ENCODE results near the gene FUS. TPM values are rescaled to one million over a fixed set of nuclear protein-coding genes. Genes with fewer than 3 reads are reported as not detected.

Gene FUS
- total and polyA plus RNA-seq, 2 of the 8 experiments (the other 6 are each of a cell fraction or from before 2014, with no cell fraction given) = 484 to 685 TPM

- Histone ChIP-seq H3K4ac (replicated peaks; ENCODE audit: insufficient read length, low read depth, low read length) (no peak overlapping the region), H2BK15ac (ENCODE audit: low read length) (no peak overlapping the region)
- CTCF ChIA-PET (ENCODE audit: partially characterized antibody) = interaction anchor here (4.1 kb wide), 1 partner anchor 12 kb away, joined by 10 read pairs; the partner anchor contains the start of gene PYDC1
Measured at GRCh38 chr16:31204871-31205666, 25.1 kb downstream of the FUS start.

More at GRCh38 chr16:31204871-31205666, 25.1 kb downstream of the FUS start:
- no peaks in the 10 kb centered on the region for H3K79me2 ChIP-seq (ENCODE audit: control insufficient read depth in 1 of 2, insufficient read depth in 2 of 2, low read length in 2 of 2)
- POLR2A ChIA-PET (ENCODE audit: partially characterized antibody) = interaction anchor here (16.2 to 24.0 kb wide), 4 partner anchors 4 to 27 kb away, joined by 272 to 430 read pairs (median 418); partner anchors contain the start of genes FUS, PYCARD, PYDC1 and TRIM72
- H3K56ac ChIP-seq (replicated peaks; ENCODE audit: insufficient read length, low read depth, low read length) = no peak overlapping the region
- H2BK12ac ChIP-seq (ENCODE audit: low read depth, low read length) = no peak overlapping the region
- H3K14ac ChIP-seq (ENCODE audit: insufficient read length) = no peak overlapping the region
- WGBS, 2 experiments (ENCODE audit: extremely low coverage in 1 of 2, insufficient coverage in 1 of 2, insufficient read length in 1 of 2, insufficient replicate concordance in 2 of 2, low coverage in 1 of 2, low lambda C conversion rate in 2 of 2, missing lambda C conversion rate in 1 of 2) = 93% methylated on average over 9 of the region's 9 CpGs; no CpG with 5 or more reads in 1 of the 2 experiments
- H3K4me1 ChIP-seq (replicated peaks in 1 of 4; ENCODE audit: control insufficient read depth in 3 of 4, insufficient read depth in 4 of 4, low read length in 3 of 4) = peaks cover 0 to 7% (median 4%) of the 10 kb centered on the region in 4 experiments; a peak in 5 of 7 replicates
- peaks cover 2 to 3% of the 10 kb centered on the region in 2 experiments for H4K20me1 ChIP-seq (replicated peaks in 1 of 2; ENCODE audit: control insufficient read depth in 1 of 2, insufficient read depth in 2 of 2, low read length in 2 of 2)
- H2AFZ ChIP-seq (ENCODE audit: low read length) = no peak overlapping the region
- H3K23me2 ChIP-seq (ENCODE audit: low read depth, low read length) = peaks cover 15% of the 10 kb centered on the region; the same call in 1 of the 2 replicates
- no peak overlapping the region for H3K4me2 ChIP-seq (ENCODE audit: insufficient read depth in 1 of 2, low read depth in 2 of 2, low read length in 2 of 2)
- no peak overlapping the region for H3K9ac ChIP-seq (replicated peaks in 1 of 4; ENCODE audit: extremely low read depth in 1 of 4, low read depth in 3 of 4, low read length in 3 of 4)
- H2BK5ac ChIP-seq (ENCODE audit: low read depth, low read length) = no peak overlapping the region
- H4K8ac ChIP-seq (ENCODE audit: extremely low read depth, insufficient read depth, low read length) = no peak overlapping the region; the same call in 1 of the 2 replicates
- DNase-seq (ENCODE audit: low read depth in 1 of 2, low spot score in 2 of 2) = no peak
- no peak overlapping the region for H3K23ac ChIP-seq (ENCODE audit: insufficient read length)
- no peak overlapping the region for H3K27ac ChIP-seq (ENCODE audit: low read depth, low read length)
- H3K79me1 ChIP-seq (ENCODE audit: low read depth, low read length) = peaks cover 3% of the 10 kb centered on the region; the same call in 1 of the 2 replicates
- H2BK120ac ChIP-seq (replicated peaks; ENCODE audit: low read depth, low read length) = no peak overlapping the region
- no peak overlapping the region for H3K18ac ChIP-seq (ENCODE audit: extremely low read depth, low read length)
- no peaks in the 10 kb centered on the region for H3K9me3 ChIP-seq (ENCODE audit: insufficient read depth in 2 of 2, low read depth in 1 of 2, low read length in 1 of 2)
- H2AK5ac ChIP-seq (ENCODE audit: low read depth, low read length) = peak overlapping the region; percentile 32; the same call in 1 of the 2 replicates
- no peak for FAIRE-seq
- H4K91ac ChIP-seq (replicated peaks; ENCODE audit: insufficient read length, low read length) = no peak overlapping the region
- no peak overlapping the region for H4K5ac ChIP-seq (ENCODE audit: insufficient read length, low read depth, low read length)
- peaks cover 0 to 6% (median 3%) of the 10 kb centered on the region in 4 experiments; a peak in 3 of 7 replicates for H3K27me3 ChIP-seq (replicated peaks in 1 of 4; ENCODE audit: control insufficient read depth in 3 of 4, extremely low read depth in 1 of 4, insufficient read depth in 3 of 4, low read length in 3 of 4)
- no peak overlapping the region for H3K4me3 ChIP-seq (ENCODE audit: extremely low read depth in 1 of 4, insufficient read depth in 2 of 4, low read depth in 3 of 4, low read length in 4 of 4)
- no peak overlapping the region for H2BK20ac ChIP-seq (ENCODE audit: low read length)
- TF ChIP-seq YY1 (IDR thresholded peaks at IDR 0.05; ENCODE audit: low read depth, low read length) (no peak), MAFK (IDR thresholded peaks at IDR 0.05; ENCODE audit: low read depth, low read length) (no peak), RFX5 (IDR thresholded peaks at IDR 0.05; ENCODE audit: borderline replicate concordance, low read depth, low read length) (no peak), TAF1 (IDR thresholded peaks at IDR 0.05; ENCODE audit: low read depth, low read length) (no peak), EZH2 (IDR thresholded peaks at IDR 0.05; ENCODE audit: low read depth, low read length, severe bottlenecking) (no peak), ZNF274 (IDR thresholded peaks at IDR 0.05; ENCODE audit: borderline replicate concordance, extremely low read depth, low read length) (no peak), RAD21 (IDR thresholded peaks at IDR 0.05 in 1 of 2, conservative IDR thresholded peaks at IDR 0.05 in 1 of 2; ENCODE audit: low read depth in 2 of 2, low read length in 2 of 2) (no peak), BRCA1 (IDR thresholded peaks at IDR 0.05; ENCODE audit: low read depth, low read length) (no peak)
- TF ChIP-seq, protein P1, sequence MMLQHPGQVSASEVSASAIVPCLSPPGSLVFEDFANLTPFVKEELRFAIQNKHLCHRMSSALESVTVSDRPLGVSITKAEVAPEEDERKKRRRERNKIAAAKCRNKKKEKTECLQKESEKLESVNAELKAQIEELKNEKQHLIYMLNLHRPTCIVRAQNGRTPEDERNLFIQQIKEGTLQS (IDR thresholded peaks at IDR 0.05; ENCODE audit: insufficient read depth, low read depth, low read length) = no peak
- H3K36me3 ChIP-seq (ENCODE audit: control insufficient read depth in 2 of 4, insufficient read depth in 4 of 4, low read length in 3 of 4) = no peaks in the 10 kb centered on the region
